IMR-90 (cell line): ENCODE results near the gene POLRMT.

Experiments
- CTCF ChIP-seq: conservative IDR thresholded peaks from 2 replicates; pipeline ENCODE4 v1.5.1; 2012; ENCODE audit warnings: mild to moderate bottlenecking, low read depth, low read length, improper control_type of control experiment
- NFE2L2 ChIP-seq: fragments of 150-350 bp; IDR thresholded peaks from 2 replicates; pipeline ENCODE4 v1.6.1; 2016; ENCODE audit warnings: low read depth, mild to moderate bottlenecking, low read length
- POLR2A ChIP-seq: IDR thresholded peaks from 2 replicates; pipeline ENCODE4 v1.6.1; 2012; ENCODE audit warnings: mild to moderate bottlenecking, low read depth, low read length
- RAD21 ChIP-seq: IDR thresholded peaks from 2 replicates; pipeline ENCODE4 v1.6.1; 2012; ENCODE audit warnings: low read length, improper control_type of control experiment

DNA sequence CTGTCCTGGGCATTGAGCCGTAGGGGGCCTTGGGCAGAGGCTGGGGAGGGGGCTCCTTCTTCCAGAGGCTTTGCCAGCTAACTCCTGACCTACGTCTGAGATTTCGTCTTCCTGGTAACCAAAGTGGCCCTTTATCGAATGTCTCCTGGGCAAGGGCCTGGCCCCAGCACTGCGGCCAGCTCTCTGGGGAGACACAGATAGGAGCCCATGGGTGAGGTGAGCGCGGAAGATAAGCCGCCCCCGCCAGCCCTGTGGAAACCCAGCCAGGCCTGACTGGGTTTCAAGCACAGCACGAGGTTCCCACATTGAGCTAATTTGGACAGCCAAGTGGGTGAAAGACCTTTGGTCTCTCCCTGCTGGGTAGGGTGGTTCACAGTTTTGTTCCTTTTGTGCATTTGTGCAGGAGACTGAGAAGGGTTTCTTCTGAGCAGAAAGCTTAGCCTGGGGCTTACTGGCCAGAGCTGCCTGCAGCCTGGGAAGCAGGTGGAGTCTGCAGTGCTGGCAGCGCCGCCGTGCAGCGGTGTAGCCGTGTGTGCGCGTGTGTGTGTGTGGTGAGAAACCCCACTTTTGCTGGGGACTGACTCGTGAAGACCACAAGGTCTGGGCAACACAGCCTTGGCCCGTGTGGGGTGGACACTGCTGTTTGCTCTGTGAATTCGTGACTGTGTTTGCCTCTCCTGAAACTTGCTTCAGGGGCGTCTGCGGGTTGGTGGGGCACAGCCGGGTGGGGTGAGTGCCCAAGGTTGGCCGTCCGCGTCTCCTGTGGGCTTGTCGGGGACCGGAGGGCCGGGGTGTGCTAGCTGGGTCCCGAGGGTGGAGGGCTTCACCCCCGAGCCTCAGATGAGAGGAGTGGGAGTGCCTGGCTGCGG lies 58.4 kb downstream of the POLRMT start:
- TF ChIP-seq RAD21 (no peak), CTCF (no peak), POLR2A (no peak), NFE2L2 (no peak)
